ENCODE measurements around the gene PROSER3.

The PROSER3 gene

GRCh38 chr19:35777961-35778360 lies 20.0 kb downstream of the PROSER3 start:
- no peak for DNase-seq

- DNase-seq: no peak
These were observed 21.1 kb downstream of the PROSER3 start for GRCh38 chr19:35779033-35779432.

- no peak for DNase-seq
These were observed 22.1 kb downstream of the PROSER3 start for GRCh38 chr19:35780058-35780457.

GRCh38 chr19:35780717-35781116 lies 22.7 kb downstream of the PROSER3 start:
- no peak for DNase-seq

- DNase-seq: no peak
These were observed 23.7 kb downstream of the PROSER3 start for GRCh38 chr19:35781650-35782049.

- DNase-seq: no peak
These were observed 24.6 kb downstream of the PROSER3 start for GRCh38 chr19:35782589-35782988.

- DNase-seq: no peak
These were observed 25.8 kb downstream of the PROSER3 start for GRCh38 chr19:35783469-35784434.

- no peak for DNase-seq
These were observed 26.7 kb downstream of the PROSER3 start for GRCh38 chr19:35784503-35785338.

GRCh38 chr19:35785339-35785627 lies 27.3 kb downstream of the PROSER3 start:
- no peak for DNase-seq

GRCh38 chr19:35786299-35787160 lies 28.6 kb downstream of the PROSER3 start:
- DNase-seq: no peak

- no peak for DNase-seq
These were observed 29.3 kb downstream of the PROSER3 start for GRCh38 chr19:35787227-35787799.

GRCh38 chr19:35788205-35788960 lies 30.4 kb downstream of the PROSER3 start:
- no peak for DNase-seq

- DNase-seq: no peak
These were observed 31.4 kb downstream of the PROSER3 start for GRCh38 chr19:35789195-35789977.

- DNase-seq: no peak
These were observed 32.3 kb downstream of the PROSER3 start for GRCh38 chr19:35789978-35790944.

- no peak for DNase-seq
These were observed 33.2 kb downstream of the PROSER3 start for GRCh38 chr19:35790981-35791813.

- DNase-seq: no peak
These were observed 33.9 kb downstream of the PROSER3 start for GRCh38 chr19:35791814-35792279.

- no peak for DNase-seq
These were observed 34.3 kb downstream of the PROSER3 start for GRCh38 chr19:35792312-35792711.

- DNase-seq: no peak
These were observed 34.9 kb downstream of the PROSER3 start for GRCh38 chr19:35792888-35793287.
